ENCODE measurements around the gene APLP2. TPM values are rescaled to one million over a fixed set of nuclear protein-coding genes. Genes with fewer than 3 reads are reported as not detected.

APLP2 gene
- total RNA-seq, 1 experiment from 2014 or later, result 317 TPM

GRCh38 chr11:130141561-130142341 is 72.1 kb downstream of the APLP2 start:
- intact Hi-C loops (cut with micrococcal nuclease), result no loop called here
- TF ChIP-seq CTCF (IDR thresholded peaks at IDR 0.05; ENCODE audit: unreplicated experiment), result no peak
- Mint-ChIP-seq H3K4me3 (ENCODE audit: unreplicated experiment) (no peak overlapping the region), H3K27me3 (ENCODE audit: insufficient read depth, unreplicated experiment) (no peaks in the 10 kb centered on the region), H3K9me3 (ENCODE audit: unreplicated experiment) (no peaks in the 10 kb centered on the region), H3K36me3 (ENCODE audit: insufficient read depth, unreplicated experiment) (peaks cover 79% of the 10 kb centered on the region), H3K27ac (ENCODE audit: low read depth, unreplicated experiment) (no peak overlapping the region), H3K4me1 (ENCODE audit: insufficient read depth, unreplicated experiment) (peaks cover 9% of the 10 kb centered on the region)
- BruUV-seq (replicated peaks), result no TSS peak
- no peak for DNase-seq (ENCODE audit: unreplicated experiment)
- POLR2A ChIA-PET, result no interaction called here
- CTCF ChIA-PET, result interaction anchor here (0.6 to 8.1 kb wide), 4 partner anchors 9 to 217 kb away, joined by 3 to 81 read pairs (median 3); no protein-coding TSS in a partner anchor

DNA sequence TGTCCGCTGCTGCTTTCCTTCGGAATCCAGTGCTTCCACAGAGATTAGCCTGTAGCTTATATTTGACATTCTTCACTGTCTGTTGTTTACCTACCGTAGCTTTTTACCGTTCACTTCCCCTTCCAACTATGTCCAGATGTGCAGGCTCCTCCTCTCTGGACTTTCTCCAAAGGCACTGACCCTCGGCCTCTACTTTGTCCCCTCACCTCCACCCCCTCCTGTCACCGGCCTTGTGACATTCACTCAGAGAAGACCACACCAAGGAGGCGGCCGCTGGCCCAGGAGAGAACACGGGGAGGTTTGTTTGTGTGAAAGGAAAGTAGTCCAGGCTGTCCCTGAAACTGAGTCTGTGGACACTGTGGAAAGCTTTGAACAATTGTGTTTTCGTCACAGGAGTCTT is 74.4 kb downstream of the APLP2 start:
- ChIA-PET CTCF (interaction anchor here (0.6 to 8.1 kb wide), 4 partner anchors 11 to 265 kb away, joined by 3 to 81 read pairs (median 4); no protein-coding TSS in a partner anchor), POLR2A (interaction anchor here (0.6 to 0.9 kb wide), 3 partner anchors 73 to 247 kb away, joined by 3 read pairs; no protein-coding TSS in a partner anchor)
- no peak for DNase-seq (ENCODE audit: unreplicated experiment)
- Mint-ChIP-seq H3K27ac (ENCODE audit: low read depth, unreplicated experiment) (no peak overlapping the region), H3K36me3 (ENCODE audit: insufficient read depth, unreplicated experiment) (peaks cover 66% of the 10 kb centered on the region), H3K9me3 (ENCODE audit: unreplicated experiment) (no peaks in the 10 kb centered on the region), H3K4me3 (ENCODE audit: unreplicated experiment) (no peak overlapping the region), H3K4me1 (ENCODE audit: insufficient read depth, unreplicated experiment) (peaks cover 9% of the 10 kb centered on the region), H3K27me3 (ENCODE audit: insufficient read depth, unreplicated experiment) (no peaks in the 10 kb centered on the region)
- TF ChIP-seq CTCF (IDR thresholded peaks at IDR 0.05; ENCODE audit: unreplicated experiment), result no peak
- intact Hi-C loops (cut with micrococcal nuclease), result no loop called here
- no TSS peak for BruUV-seq (replicated peaks)

DNA sequence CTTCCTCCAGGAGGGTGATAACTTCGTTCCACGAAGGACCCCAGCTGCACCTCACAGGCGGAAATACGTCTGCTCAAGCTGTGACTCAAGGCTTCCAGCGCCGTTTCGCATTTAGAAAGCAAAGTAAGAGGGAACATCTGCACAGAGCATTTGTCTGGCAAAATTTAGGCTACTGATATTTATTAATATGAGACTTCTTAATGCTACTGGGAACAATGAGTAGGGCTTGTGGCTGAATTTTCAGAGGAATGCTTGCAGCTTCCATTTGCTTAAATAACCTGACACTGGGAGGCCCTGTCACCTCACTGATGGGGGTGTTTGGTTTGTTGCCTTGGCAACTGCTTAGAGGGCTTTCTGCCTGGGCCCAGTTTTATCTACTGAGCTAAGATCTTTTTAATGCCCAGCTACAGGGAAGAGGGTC is 75.2 kb downstream of the APLP2 start:
- no TSS peak for BruUV-seq (replicated peaks)
- H3K4me3 Mint-ChIP-seq (ENCODE audit: unreplicated experiment), result no peak overlapping the region
- no peak for DNase-seq (ENCODE audit: unreplicated experiment)
- no peak for TF ChIP-seq CTCF (IDR thresholded peaks at IDR 0.05; ENCODE audit: unreplicated experiment)
- H3K9me3 Mint-ChIP-seq (ENCODE audit: unreplicated experiment), result no peaks in the 10 kb centered on the region
- H3K27me3 Mint-ChIP-seq (ENCODE audit: insufficient read depth, unreplicated experiment), result no peaks in the 10 kb centered on the region
- ChIA-PET POLR2A (interaction anchor here (0.6 to 3.2 kb wide), 4 partner anchors 15 to 248 kb away, joined by 3 to 14 read pairs (median 8); partner anchors contain the start of gene ST14), CTCF (interaction anchor here (0.6 to 8.1 kb wide), 11 partner anchors 11 to 359 kb away, joined by 3 to 81 read pairs (median 3); no protein-coding TSS in a partner anchor)
- intact Hi-C loops (cut with micrococcal nuclease), result no loop called here
- H3K4me1 Mint-ChIP-seq (ENCODE audit: insufficient read depth, unreplicated experiment), result peaks cover 9% of the 10 kb centered on the region
- peaks cover 62% of the 10 kb centered on the region for H3K36me3 Mint-ChIP-seq (ENCODE audit: insufficient read depth, unreplicated experiment)
- no peak overlapping the region for H3K27ac Mint-ChIP-seq (ENCODE audit: low read depth, unreplicated experiment)

- no peaks in the 10 kb centered on the region for H3K9me3 Mint-ChIP-seq (ENCODE audit: unreplicated experiment)
- ChIA-PET CTCF (interaction anchor here (0.6 to 8.1 kb wide), 26 partner anchors 8 to 362 kb away, joined by 3 to 81 read pairs (median 4); no protein-coding TSS in a partner anchor), POLR2A (interaction anchor here (1.4 to 3.2 kb wide), 5 partner anchors 13 to 142 kb away, joined by 3 to 14 read pairs (median 5); partner anchors contain the start of genes PRDM10 and ST14)
- intact Hi-C loops (cut with micrococcal nuclease), result no loop called here
- H3K27ac Mint-ChIP-seq (ENCODE audit: low read depth, unreplicated experiment), result peak overlapping the region; percentile 65
- no peak overlapping the region for H3K4me3 Mint-ChIP-seq (ENCODE audit: unreplicated experiment)
- DNase-seq (ENCODE audit: unreplicated experiment), result no peak
- H3K27me3 Mint-ChIP-seq (ENCODE audit: insufficient read depth, unreplicated experiment), result no peaks in the 10 kb centered on the region
- no peak for TF ChIP-seq CTCF (IDR thresholded peaks at IDR 0.05; ENCODE audit: unreplicated experiment)
- BruUV-seq (replicated peaks), result no TSS peak
- H3K36me3 Mint-ChIP-seq (ENCODE audit: insufficient read depth, unreplicated experiment), result peaks cover 58% of the 10 kb centered on the region
- H3K4me1 Mint-ChIP-seq (ENCODE audit: insufficient read depth, unreplicated experiment), result peaks cover 9% of the 10 kb centered on the region
Observed at GRCh38 chr11:130145311-130145812, 75.7 kb downstream of the APLP2 start.
